H1 (cell line): ENCODE measurements around the gene ARHGEF1. TPM values are rescaled to one million over a fixed set of nuclear protein-coding genes. Genes with fewer than 3 reads are reported as not detected.

ENCODE experiments used
- CTCF ChIA-PET: fragments of 300-600 bp; sonication (Branson Sonifier 250); formaldehyde crosslinking; loops from one replicate; lab custom pipeline; 2021; ENCODE audit not compliant: partially characterized antibody; lab: Charles Lee
- POLR2A ChIA-PET: fragments of 300-600 bp; sonication (Branson Sonifier 250); formaldehyde crosslinking; loops from one replicate; lab custom pipeline; 2021; ENCODE audit warnings: inconsistent platforms; ENCODE audit not compliant: partially characterized antibody; lab: Charles Lee
- DNase-seq, 2 experiments: peaks; one replicate each; pipeline versions ENCODE4 v3.0.0 to v3.0.0-alpha.2; 2010 to 2022; ENCODE audit warnings: low spot score in 2 of 2, low read depth in 1 of 2, mixed read lengths in 1 of 2
- FAIRE-seq: peaks from 2 replicates; lab custom pipeline; 2011; peaks lifted over from hg19 to GRCh38; lab: Jason Lieb, UNC
- H2AFZ ChIP-seq: 2 replicates; pipeline ENCODE4 v1.8.1; 2012; ENCODE audit warnings: low read length, inconsistent platforms
- H2AK5ac ChIP-seq: 2 replicates; pipeline ENCODE4 v1.6.1; 2013; ENCODE audit warnings: low read depth, low read length
- H2BK120ac ChIP-seq: replicated peaks from 2 replicates; pipeline ENCODE3; 2013; ENCODE audit warnings: low read depth, low read length, inconsistent platforms
- H2BK12ac ChIP-seq: 2 replicates; pipeline ENCODE4 v1.6.1; 2013; ENCODE audit warnings: low read depth, low read length
- H2BK15ac ChIP-seq: 2 replicates; pipeline ENCODE4 v1.6.1; 2013; ENCODE audit warnings: low read length
- H2BK20ac ChIP-seq: 2 replicates; pipeline ENCODE4 v1.6.1; 2013; ENCODE audit warnings: low read length
- H2BK5ac ChIP-seq: 2 replicates; pipeline ENCODE4 v1.6.1; 2013; ENCODE audit warnings: low read depth, low read length
- H3K14ac ChIP-seq: 2 replicates; pipeline ENCODE4 v1.6.1; 2013; ENCODE audit warnings: inconsistent platforms; ENCODE audit not compliant: insufficient read length
- H3K18ac ChIP-seq: 2 replicates; pipeline ENCODE4 v1.6.1; 2013; ENCODE audit warnings: low read length; ENCODE audit errors: extremely low read depth
- H3K23ac ChIP-seq: 2 replicates; pipeline ENCODE4 v1.6.1; 2013; ENCODE audit warnings: inconsistent platforms; ENCODE audit not compliant: insufficient read length
- H3K23me2 ChIP-seq: 2 replicates; pipeline ENCODE4 v1.6.1; 2013; ENCODE audit warnings: low read depth, low read length
- H3K27ac ChIP-seq: 2 replicates; pipeline ENCODE4 v1.6.1; 2011; ENCODE audit warnings: low read depth, low read length, inconsistent platforms
- H3K27me3 ChIP-seq, 4 experiments: replicated peaks in 1 of 4; 1 replicate in 1 of 4; 2 replicates in 3 of 4; pipeline versions ENCODE4 v1.6.1 to v1.8.1; 2011 to 2013; ENCODE audit warnings: low read length in 3 of 4, mild to moderate bottlenecking in 3 of 4, inconsistent platforms in 2 of 4, mixed read lengths in 2 of 4, moderate library complexity in 1 of 4; ENCODE audit not compliant: control insufficient read depth in 3 of 4, insufficient read depth in 3 of 4; ENCODE audit errors: extremely low read depth in 1 of 4
- H3K36me3 ChIP-seq, 4 experiments: 2 replicates each; pipeline versions ENCODE4 v1.6.1 to v1.8.1; 2011 to 2013; ENCODE audit warnings: mild to moderate bottlenecking in 4 of 4, low read length in 3 of 4, moderate library complexity in 2 of 4, control low read depth in 1 of 4, inconsistent platforms in 1 of 4; ENCODE audit not compliant: insufficient read depth in 4 of 4, control insufficient read depth in 2 of 4
- H3K4ac ChIP-seq: replicated peaks from 2 replicates; pipeline ENCODE3; 2013; ENCODE audit warnings: low read length, low read depth, mixed read lengths, inconsistent platforms; ENCODE audit not compliant: insufficient read length
- H3K4me1 ChIP-seq, 4 experiments: replicated peaks in 1 of 4; 1 replicate in 1 of 4; 2 replicates in 3 of 4; pipeline versions ENCODE4 v1.6.1 to v1.8.1; 2011 to 2013; ENCODE audit warnings: low read length in 3 of 4, inconsistent platforms in 2 of 4, mixed read lengths in 1 of 4; ENCODE audit not compliant: insufficient read depth in 4 of 4, control insufficient read depth in 3 of 4
- H3K4me2 ChIP-seq, 2 experiments: 2 replicates each; pipeline versions ENCODE4 v1.6.1 to v1.8.1; 2011 to 2013; ENCODE audit warnings: low read depth in 2 of 2, low read length in 2 of 2, control low read depth in 1 of 2, inconsistent platforms in 1 of 2, mild to moderate bottlenecking in 1 of 2; ENCODE audit not compliant: insufficient read depth in 1 of 2
- H3K4me3 ChIP-seq, 4 experiments: fragments of 200-600, 300-600 bp in 1 of 4; sonication (generic), shearing (Covaris generic), sonication (Bioruptor Twin) in 1 of 4; 2 replicates each; pipeline versions ENCODE4 v1.5.1 to v1.8.1; 2011 to 2016; ENCODE audit warnings: low read length in 4 of 4, low read depth in 3 of 4, control low read depth in 2 of 4, inconsistent platforms in 2 of 4, mild to moderate bottlenecking in 2 of 4, mixed read lengths in 1 of 4, moderate library complexity in 1 of 4; ENCODE audit not compliant: insufficient read depth in 2 of 4; ENCODE audit errors: extremely low read depth in 1 of 4
- H3K56ac ChIP-seq: replicated peaks from 2 replicates; pipeline ENCODE3; 2013; ENCODE audit warnings: low read depth, mild to moderate bottlenecking, mixed read lengths, low read length, inconsistent platforms; ENCODE audit not compliant: insufficient read length
- H3K79me1 ChIP-seq: 2 replicates; pipeline ENCODE4 v1.6.1; 2013; ENCODE audit warnings: low read depth, low read length, control low read depth
- H3K79me2 ChIP-seq, 2 experiments: 2 replicates each; pipeline versions ENCODE4 v1.6.1 to v1.8.1; 2012 to 2013; ENCODE audit warnings: low read length in 2 of 2, mild to moderate bottlenecking in 2 of 2, inconsistent platforms in 1 of 2; ENCODE audit not compliant: insufficient read depth in 2 of 2, control insufficient read depth in 1 of 2
- H3K9ac ChIP-seq, 4 experiments: replicated peaks in 1 of 4; 1 replicate in 1 of 4; 2 replicates in 3 of 4; pipeline versions ENCODE4 v1.6.1 to v1.8.1; 2011 to 2013; ENCODE audit warnings: low read depth in 3 of 4, low read length in 3 of 4, control low read depth in 2 of 4, mild to moderate bottlenecking in 2 of 4, moderate library complexity in 2 of 4, inconsistent platforms in 1 of 4; ENCODE audit errors: extremely low read depth in 1 of 4
- H3K9me3 ChIP-seq, 2 experiments: 2 replicates each; pipeline versions ENCODE4 v1.6.1 to v1.8.1; 2012 to 2013; ENCODE audit warnings: mild to moderate bottlenecking in 2 of 2, moderate library complexity in 2 of 2, control low read depth in 1 of 2, inconsistent platforms in 1 of 2, low read depth in 1 of 2, low read length in 1 of 2, mixed read lengths in 1 of 2; ENCODE audit not compliant: insufficient read depth in 2 of 2
- H4K20me1 ChIP-seq, 2 experiments: replicated peaks in 1 of 2; 2 replicates each; pipeline versions ENCODE3 to v1.8.1; 2011 to 2013; ENCODE audit warnings: inconsistent platforms in 2 of 2, low read length in 2 of 2, mild to moderate bottlenecking in 1 of 2; ENCODE audit not compliant: insufficient read depth in 2 of 2, control insufficient read depth in 1 of 2
- H4K5ac ChIP-seq: 2 replicates; pipeline ENCODE4 v1.6.1; 2013; ENCODE audit warnings: low read length, low read depth, mixed read lengths, inconsistent platforms; ENCODE audit not compliant: insufficient read length
- H4K8ac ChIP-seq: 2 replicates; pipeline ENCODE4 v1.8.0; 2013; ENCODE audit warnings: mild to moderate bottlenecking, moderate library complexity, low read length, inconsistent platforms; ENCODE audit not compliant: insufficient read depth; ENCODE audit errors: extremely low read depth
- H4K91ac ChIP-seq: replicated peaks from 2 replicates; pipeline ENCODE3; 2013; ENCODE audit warnings: low read length, mixed read lengths, inconsistent platforms; ENCODE audit not compliant: insufficient read length
- BRCA1 ChIP-seq: IDR thresholded peaks from 2 replicates; pipeline ENCODE4 v1.6.1; 2012; ENCODE audit warnings: low read depth, low read length, improper control_type of control experiment
- CEBPB ChIP-seq: IDR thresholded peaks from 2 replicates; pipeline ENCODE4 v1.6.1; 2012; ENCODE audit warnings: low read depth, low read length
- CREB1 ChIP-seq: IDR thresholded peaks from 2 replicates; pipeline ENCODE4 v1.6.1; 2012; ENCODE audit warnings: inconsistent platforms
- JUN ChIP-seq: IDR thresholded peaks from 2 replicates; pipeline ENCODE4 v1.6.1; 2011; ENCODE audit warnings: low read depth, mild to moderate bottlenecking, improper control_type of control experiment, low read length
- RAD21 ChIP-seq, 2 experiments: IDR thresholded peaks in 1 of 2; conservative IDR thresholded peaks in 1 of 2; 2 replicates each; pipeline ENCODE4 v1.6.1; 2011; ENCODE audit warnings: low read depth in 2 of 2, low read length in 2 of 2, improper control_type of control experiment in 1 of 2, inconsistent platforms in 1 of 2, mild to moderate bottlenecking in 1 of 2, moderate library complexity in 1 of 2
- WGBS, 2 experiments: shearing (Covaris generic) in 1 of 2; methylation state at CpG; one replicate each; pipeline versions ENCODE4 v1.1.6 to v1.1.7; 2013 to 2015; ENCODE audit warnings: low lambda C conversion rate in 2 of 2, mixed read lengths in 2 of 2, inconsistent platforms in 1 of 2, low coverage in 1 of 2, missing lambda C conversion rate in 1 of 2; ENCODE audit not compliant: insufficient replicate concordance in 2 of 2, insufficient coverage in 1 of 2, insufficient read length in 1 of 2; ENCODE audit errors: extremely low coverage in 1 of 2, missing lambda C conversion rate in 1 of 2; 5-methylcytosine and 5-hydroxymethylcytosine counted together
- polyA plus RNA-seq, 7 experiments: library from polyadenylated mRNA; depleted of rRNA in 3 of 7; stranded (reverse) in 5 of 7; unstranded in 2 of 7; fragments of >200 nt in 5 of 7; fragments of 200-250 nt in 2 of 7; gene quantifications; 1 replicate in 5 of 7; 2 replicates in 1 of 7; 4 replicates in 1 of 7; pipeline versions ENCODE4 v1.2.1 to v1.2.3, GENCODE V29; 2011 to 2013; ENCODE audit warnings: missing spikeins in 2 of 7, mixed read lengths in 2 of 7
- total RNA-seq: library from RNA; stranded (reverse); fragmentation: NEBNext Ultra II Directional; extraction: Animal tissue kit (Norgen Biotek cat#: 25700); gene quantifications from 2 replicates; pipeline ENCODE4 v1.2.1, GENCODE V29; 2021

ARHGEF1 gene
- total and polyA plus RNA-seq, 2 of the 8 experiments (the other 6 are each of a cell fraction or from before 2014, with no cell fraction given) = 23.0 to 49.0 TPM

GRCh38 chr19:41879080-41879479, 3.9 kb upstream of the ARHGEF1 start:
- Histone ChIP-seq H4K20me1 (no peaks in the 10 kb centered on the region), H2BK20ac (no peak overlapping the region), H4K91ac (no peak overlapping the region), H4K5ac (no peak overlapping the region), H2AFZ (no peak overlapping the region), H3K79me2 (no peaks in the 10 kb centered on the region), H2BK12ac (0 out of 2 replicates have a peak overlapping the region, but pooled peaks have one; percentile 39), H3K9ac (no peak overlapping the region), H3K23me2 (peaks cover 13% of the 10 kb centered on the region; the same call in 1 of the 2 replicates), H3K23ac (no peak overlapping the region), H3K4me3 (no peak overlapping the region), H3K56ac (no peak overlapping the region), H2BK120ac (no peak overlapping the region), H2AK5ac (no peak overlapping the region), H3K9me3 (no peaks in the 10 kb centered on the region), H3K14ac (no peak overlapping the region), H2BK15ac (no peak overlapping the region), H3K79me1 (no peaks in the 10 kb centered on the region), H4K8ac (no peak overlapping the region), H3K4me1 (peaks cover 0 to 5% (median 2%) of the 10 kb centered on the region in 4 experiments; a peak in 5 of 7 replicates), H3K27me3 (peaks cover 1 to 19% (median 17%) of the 10 kb centered on the region in 4 experiments; a peak in 6 of 7 replicates), H3K4me2 (no peak overlapping the region)
- ChIA-PET CTCF (no interaction called here), POLR2A (interaction anchor here (2.8 to 9.0 kb wide), 2 partner anchors 14 to 19 kb away, joined by 13 to 151 read pairs; partner anchors contain the start of gene RPS19)
- DNase-seq (no peak), FAIRE-seq (no peak)
- 88% methylated on average over 21 of the region's 21 CpGs; no CpG with 5 or more reads in 1 of the 2 experiments for WGBS, 2 experiments
- TF ChIP-seq RAD21 (IDR thresholded peaks at IDR 0.05 in 1 of 2, conservative IDR thresholded peaks at IDR 0.05 in 1 of 2; ENCODE audit: low read depth in 2 of 2, low read length in 2 of 2) (no peak), JUN (no peak), BRCA1 (no peak), CEBPB (no peak), CREB1 (no peak)
- TF ChIP-seq, all 59 proteins: peak for 0
- Histone ChIP-seq H3K36me3 (no peaks in the 10 kb centered on the region), H3K4ac (no peak overlapping the region), H3K27ac (no peak overlapping the region), H3K18ac (no peak overlapping the region), H2BK5ac (no peak overlapping the region)
